Caco-2 (cell line): ENCODE data around the gene KCNG1. TPM values are rescaled to one million over a fixed set of nuclear protein-coding genes. Genes with fewer than 3 reads are reported as not detected.
A peak's percentile ranks its signal among the peaks of the same experiment; 100 is the strongest.

Experiments
- BruUV-seq: library from RNA; stranded (reverse); fragments of 400-500 nt; replicated peaks from 2 replicates; lab custom pipeline; 2021; lab: Mats Ljungman, UMichigan
- CTCF ChIA-PET: fragments of 300-600 bp; sonication (Branson Sonifier 250); formaldehyde crosslinking; loops from one replicate; lab custom pipeline; 2022; ENCODE audit warnings: antibody characterized with exemption; lab: Charles Lee
- POLR2A ChIA-PET: fragments of 300-600 bp; sonication (Branson Sonifier 250); formaldehyde crosslinking; loops from one replicate; lab custom pipeline; 2022; ENCODE audit warnings: antibody characterized with exemption; lab: Charles Lee
- DNase-seq, 2 experiments: peaks; one replicate each; pipeline versions ENCODE4 v3.0.0 to v3.0.0-alpha.2; 2020 to 2022
- H3K27me3 ChIP-seq: replicated peaks from 2 replicates; pipeline ENCODE4 v1.6.0; 2011; ENCODE audit warnings: low read length; ENCODE audit not compliant: control insufficient read depth, insufficient read depth
- H3K36me3 ChIP-seq: 2 replicates; pipeline ENCODE4 v1.5.1; 2011; ENCODE audit warnings: low read length; ENCODE audit not compliant: control insufficient read depth, insufficient read depth
- H3K4me1 ChIP-seq: fragments of 250-450 bp; sonication (Bioruptor Pico); 2 replicates; pipeline ENCODE4 v1.5.1; 2020; ENCODE audit warnings: mild to moderate bottlenecking
- H3K4me3 ChIP-seq: 2 replicates; pipeline ENCODE4 v1.5.1; 2011; ENCODE audit warnings: low read depth, mild to moderate bottlenecking, control low read depth, low read length
- H3K9me3 ChIP-seq: fragments of 250-450 bp; sonication (Bioruptor Pico); 2 replicates; pipeline ENCODE4 v1.5.1; 2020; ENCODE audit warnings: mild to moderate bottlenecking, moderate library complexity
- H3K27ac Mint-ChIP-seq: one replicate; pipeline ENCODE4 v1.8.0; 2022; ENCODE audit warnings: mixed read lengths; ENCODE audit not compliant: unreplicated experiment
- H3K27me3 Mint-ChIP-seq: one replicate; pipeline ENCODE4 v1.8.0; 2022; ENCODE audit warnings: mixed read lengths; ENCODE audit not compliant: insufficient read depth, unreplicated experiment
- H3K36me3 Mint-ChIP-seq: one replicate; pipeline ENCODE4 v1.8.0; 2022; ENCODE audit warnings: mild to moderate bottlenecking, mixed read lengths; ENCODE audit not compliant: insufficient read depth, unreplicated experiment
- H3K4me1 Mint-ChIP-seq: one replicate; pipeline ENCODE4 v1.8.0; 2022; ENCODE audit warnings: low read depth, mixed read lengths; ENCODE audit not compliant: unreplicated experiment
- H3K4me3 Mint-ChIP-seq: one replicate; pipeline ENCODE4 v1.8.0; 2022; ENCODE audit warnings: mild to moderate bottlenecking, moderate library complexity, mixed read lengths; ENCODE audit not compliant: unreplicated experiment
- H3K9me3 Mint-ChIP-seq: one replicate; pipeline ENCODE4 v1.8.0; 2022; ENCODE audit warnings: mixed read lengths; ENCODE audit not compliant: unreplicated experiment
- intact Hi-C: fragments of 100-400 bp; cut with micrococcal nuclease; formaldehyde crosslinking; loops from one replicate; pipeline ENCODE4 v1.10.0; 2022; ENCODE audit not compliant: unreplicated experiment
- total RNA-seq: library from RNA; stranded (reverse); gene quantifications from 2 replicates; pipeline ENCODE4 v1.2.3, GENCODE V29; 2022
- TF ChIP-seq, protein P1 (sequence below), 2 experiments: fragments of 200-600 bp in 1 of 2; IDR thresholded peaks; 1 replicate in 1 of 2; 2 replicates in 1 of 2; pipeline versions ENCODE4 v1.5.1 to v1.8.0; 2011 to 2022; ENCODE audit warnings: antibody characterized with exemption in 1 of 2, control low read depth in 1 of 2, inconsistent platforms in 1 of 2, low read depth in 1 of 2, low read length in 1 of 2, mild to moderate bottlenecking in 1 of 2, moderate library complexity in 1 of 2; ENCODE audit not compliant: insufficient read depth in 1 of 2, severe bottlenecking in 1 of 2, unreplicated experiment in 1 of 2

The KCNG1 gene
- total RNA-seq, 1 experiment from 2014 or later, result 1.5 TPM

DNA sequence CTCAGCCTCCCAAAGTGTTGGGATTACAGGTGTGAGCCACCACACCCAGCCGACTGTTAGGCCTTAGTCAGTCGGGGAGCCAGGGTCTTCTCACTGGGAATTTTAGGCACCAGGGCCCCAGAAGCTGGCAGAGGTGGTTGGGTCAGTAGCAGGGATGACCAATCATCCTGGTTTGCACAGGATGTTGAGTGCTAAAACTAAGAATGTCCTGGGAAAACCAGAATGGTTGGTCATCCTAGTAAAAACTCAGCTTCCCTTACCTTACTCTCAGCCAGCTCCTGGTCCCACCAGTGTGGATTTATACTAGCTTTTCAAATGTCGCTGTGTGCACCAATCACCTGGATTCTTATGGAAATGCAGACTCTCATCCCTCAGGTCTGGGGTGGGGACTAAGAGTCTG, 31.8 kb downstream of the KCNG1 start:
- Histone ChIP-seq H3K4me1 (no peaks in the 10 kb centered on the region), H3K27me3 (no peaks in the 10 kb centered on the region), H3K9me3 (no peaks in the 10 kb centered on the region), H3K4me3 (no peak overlapping the region), H3K36me3 (no peaks in the 10 kb centered on the region)
- TF ChIP-seq, protein P1, sequence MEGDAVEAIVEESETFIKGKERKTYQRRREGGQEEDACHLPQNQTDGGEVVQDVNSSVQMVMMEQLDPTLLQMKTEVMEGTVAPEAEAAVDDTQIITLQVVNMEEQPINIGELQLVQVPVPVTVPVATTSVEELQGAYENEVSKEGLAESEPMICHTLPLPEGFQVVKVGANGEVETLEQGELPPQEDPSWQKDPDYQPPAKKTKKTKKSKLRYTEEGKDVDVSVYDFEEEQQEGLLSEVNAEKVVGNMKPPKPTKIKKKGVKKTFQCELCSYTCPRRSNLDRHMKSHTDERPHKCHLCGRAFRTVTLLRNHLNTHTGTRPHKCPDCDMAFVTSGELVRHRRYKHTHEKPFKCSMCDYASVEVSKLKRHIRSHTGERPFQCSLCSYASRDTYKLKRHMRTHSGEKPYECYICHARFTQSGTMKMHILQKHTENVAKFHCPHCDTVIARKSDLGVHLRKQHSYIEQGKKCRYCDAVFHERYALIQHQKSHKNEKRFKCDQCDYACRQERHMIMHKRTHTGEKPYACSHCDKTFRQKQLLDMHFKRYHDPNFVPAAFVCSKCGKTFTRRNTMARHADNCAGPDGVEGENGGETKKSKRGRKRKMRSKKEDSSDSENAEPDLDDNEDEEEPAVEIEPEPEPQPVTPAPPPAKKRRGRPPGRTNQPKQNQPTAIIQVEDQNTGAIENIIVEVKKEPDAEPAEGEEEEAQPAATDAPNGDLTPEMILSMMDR (IDR thresholded peaks at IDR 0.05; ENCODE audit: insufficient read depth in 1 of 2, low read depth in 1 of 2, low read length in 1 of 2, severe bottlenecking in 1 of 2, unreplicated experiment in 1 of 2), result no peak
- H3K4me3 Mint-ChIP-seq, result no peak overlapping the region
- H3K9me3 Mint-ChIP-seq, result no peaks in the 10 kb centered on the region
- no peak overlapping the region for H3K27ac Mint-ChIP-seq
- H3K36me3 Mint-ChIP-seq, result peaks cover 7% of the 10 kb centered on the region
- peaks cover 7% of the 10 kb centered on the region for H3K27me3 Mint-ChIP-seq
- ChIA-PET POLR2A (no interaction called here), CTCF (interaction anchor here (0.7 to 6.9 kb wide), 5 partner anchors 15 to 364 kb away, joined by 3 to 232 read pairs (median 3); no protein-coding TSS in a partner anchor)
- BruUV-seq, result no TSS peak
- H3K4me1 Mint-ChIP-seq, result peaks cover 16% of the 10 kb centered on the region
- intact Hi-C loops, result no loop called here
- DNase-seq, result no peak

DNA sequence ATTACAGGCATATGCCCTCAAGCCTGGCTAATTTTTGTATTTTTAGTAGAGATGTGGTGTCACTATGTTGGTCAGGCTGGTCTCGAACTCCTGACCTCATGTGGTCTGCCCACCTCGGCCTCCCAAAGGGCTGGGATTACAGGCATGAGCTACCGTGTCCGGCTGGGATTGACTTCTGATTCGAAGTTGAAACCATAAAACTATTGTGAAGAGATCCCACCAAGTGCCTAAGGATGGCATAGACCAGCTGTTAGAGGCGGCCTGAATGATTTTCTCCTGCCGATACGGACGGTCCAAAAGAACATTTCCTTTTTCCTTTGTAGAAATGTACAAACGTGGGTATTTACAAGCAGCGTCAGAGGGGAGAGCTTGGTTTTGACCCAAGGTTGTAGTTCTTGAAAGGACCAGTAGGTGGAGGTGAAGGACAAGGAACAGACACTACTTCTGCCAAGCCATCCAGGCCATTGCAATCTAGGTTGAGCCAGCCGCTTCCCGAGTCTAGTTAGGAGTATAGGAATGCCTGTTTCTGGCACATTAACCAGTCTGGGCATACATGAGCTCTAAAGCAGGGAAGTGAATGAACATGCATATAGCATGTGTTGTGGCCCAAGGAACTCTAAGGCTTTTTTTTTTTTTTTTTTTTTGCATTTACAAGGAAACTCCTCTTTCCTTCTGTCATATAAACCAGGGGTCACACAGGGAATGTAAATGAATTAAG, 35.3 kb downstream of the KCNG1 start:
- no TSS peak for BruUV-seq
- CTCF ChIA-PET, result interaction anchor here (0.5 to 6.9 kb wide), 85 partner anchors 9 to 1895 kb away, joined by 3 to 232 read pairs (median 5); partner anchors contain the start of genes BCAS4, DPM1 and MOCS3
- no peaks in the 10 kb centered on the region for H3K36me3 ChIP-seq
- no peak overlapping the region for H3K4me3 ChIP-seq
- DNase-seq, result peak; percentile 91 to 96
- Mint-ChIP-seq H3K4me3 (no peak overlapping the region), H3K36me3 (no peaks in the 10 kb centered on the region), H3K27me3 (peaks cover 10% of the 10 kb centered on the region), H3K4me1 (peaks cover 13% of the 10 kb centered on the region), H3K27ac (no peak overlapping the region), H3K9me3 (no peaks in the 10 kb centered on the region)
- TF ChIP-seq, protein P1 (IDR thresholded peaks at IDR 0.05; ENCODE audit: insufficient read depth in 1 of 2, low read depth in 1 of 2, low read length in 1 of 2, severe bottlenecking in 1 of 2, unreplicated experiment in 1 of 2), result peak; percentile 97 to 99
- H3K4me1 ChIP-seq, result no peaks in the 10 kb centered on the region
- intact Hi-C loops, result loop anchor here (1.0 to 5.0 kb wide), 6 partner anchors 319 to 1095 kb away; no protein-coding TSS in a partner anchor
- no peaks in the 10 kb centered on the region for H3K27me3 ChIP-seq
- POLR2A ChIA-PET, result interaction anchor here (0.5 to 1.0 kb wide), 4 partner anchors 30 to 610 kb away, joined by 3 to 8 read pairs (median 6); no protein-coding TSS in a partner anchor
- no peaks in the 10 kb centered on the region for H3K9me3 ChIP-seq

- CTCF ChIA-PET, result interaction anchor here (1.5 kb wide), 1 partner anchor 10 kb away, joined by 5 read pairs; no protein-coding TSS in a partner anchor
- H3K27me3 ChIP-seq, result 0 out of 2 replicates have a peak, but pooled peaks cover 1% of the 10 kb centered on the region
- H3K9me3 ChIP-seq, result no peaks in the 10 kb centered on the region
- Mint-ChIP-seq H3K36me3 (no peaks in the 10 kb centered on the region), H3K4me3 (no peak overlapping the region), H3K27ac (no peak overlapping the region), H3K27me3 (peaks cover 16% of the 10 kb centered on the region), H3K4me1 (peaks cover 10% of the 10 kb centered on the region), H3K9me3 (no peaks in the 10 kb centered on the region)
- TF ChIP-seq, protein P1 (IDR thresholded peaks at IDR 0.05; ENCODE audit: insufficient read depth in 1 of 2, low read depth in 1 of 2, low read length in 1 of 2, severe bottlenecking in 1 of 2, unreplicated experiment in 1 of 2), result no peak
- no peak overlapping the region for H3K4me3 ChIP-seq
- no TSS peak for BruUV-seq
- intact Hi-C loops, result no loop called here
- no peaks in the 10 kb centered on the region for H3K4me1 ChIP-seq
- H3K36me3 ChIP-seq, result no peaks in the 10 kb centered on the region
- no peak for DNase-seq
- POLR2A ChIA-PET, result no interaction called here
Measured at GRCh38 chr20:50983321-50983720, 39.6 kb downstream of the KCNG1 start.
